8988T (cell line): ENCODE data around the gene ATG7.

Source experiments
- DNase-seq: peaks from one replicate; pipeline ENCODE4 v3.0.0; 2011

ATG7 gene

GRCh38 chr3:11364181-11364580 is 92.0 kb downstream of the ATG7 start:
- DNase-seq, result no peak

GRCh38 chr3:11367143-11367693 is 95.0 kb downstream of the ATG7 start:
- DNase-seq, result no peak

GRCh38 chr3:11370191-11370590 is 98.0 kb downstream of the ATG7 start:
- DNase-seq, result no peak

- DNase-seq, result no peak
Observed at GRCh38 chr3:11370966-11371365, 98.8 kb downstream of the ATG7 start.

GRCh38 chr3:11371747-11372146 is 99.5 kb downstream of the ATG7 start:
- DNase-seq, result no peak

GRCh38 chr3:11373235-11373634 is 101.0 kb downstream of the ATG7 start:
- no peak for DNase-seq

GRCh38 chr3:11373654-11374053 is 101.5 kb downstream of the ATG7 start:
- DNase-seq, result no peak

GRCh38 chr3:11375333-11376088 is 103.3 kb downstream of the ATG7 start:
- no peak for DNase-seq

- DNase-seq, result no peak
Observed at GRCh38 chr3:11377719-11378118, 105.5 kb downstream of the ATG7 start.

GRCh38 chr3:11379238-11379823 is 107.1 kb downstream of the ATG7 start:
- no peak for DNase-seq

GRCh38 chr3:11379824-11380701 is 107.9 kb downstream of the ATG7 start:
- DNase-seq, result no peak

GRCh38 chr3:11381141-11381540 is 108.9 kb downstream of the ATG7 start:
- no peak for DNase-seq

GRCh38 chr3:11381563-11381962 is 109.4 kb downstream of the ATG7 start:
- DNase-seq, result no peak

- no peak for DNase-seq
Observed at GRCh38 chr3:11382146-11382745, 110.0 kb downstream of the ATG7 start.

- DNase-seq, result no peak
Observed at GRCh38 chr3:11384074-11384473, 111.9 kb downstream of the ATG7 start.

- no peak for DNase-seq
Observed at GRCh38 chr3:11385326-11385725, 113.1 kb downstream of the ATG7 start.

GRCh38 chr3:11385891-11386290 is 113.7 kb downstream of the ATG7 start:
- no peak for DNase-seq

- DNase-seq, result no peak
Observed at GRCh38 chr3:11386465-11387113, 114.4 kb downstream of the ATG7 start.

GRCh38 chr3:11389386-11390268 is 117.4 kb downstream of the ATG7 start:
- DNase-seq, result no peak

- DNase-seq, result no peak
Observed at GRCh38 chr3:11390411-11391131, 118.4 kb downstream of the ATG7 start.
